Measurements from ENCODE around the gene PRICKLE2.

- TF ChIP-seq CTCF (IDR thresholded peaks at IDR 0.05; ENCODE audit: low read length) (no peak), EZH2 (IDR thresholded peaks at IDR 0.05; ENCODE audit: borderline replicate concordance, low read length) (no peak)
These were observed 133.8 kb downstream of the PRICKLE2 start for GRCh38 chr3:64091501-64091900.
